SK-N-SH (cell line): ENCODE data around the gene IRF2BP2. TPM values are rescaled to one million over a fixed set of nuclear protein-coding genes. Genes with fewer than 3 reads are reported as not detected.

Experiments
- CTCF ChIA-PET: fragments of 300-600, 350-600 bp; formaldehyde crosslinking; extraction: SDS; loops from one replicate; lab custom pipeline; 2021; lab: Yijun Ruan, JAX
- POLR2A ChIA-PET: fragments of 350-600 bp; sonication (Branson Sonifier 250); formaldehyde crosslinking; extraction: SDS; loops from one replicate; lab custom pipeline; 2020; ENCODE audit warnings: antibody characterized with exemption, inconsistent platforms; lab: Yijun Ruan, JAX
- DNase-seq: peaks from one replicate; pipeline ENCODE4 v3.0.0; 2012
- H2AFZ ChIP-seq: fragments of 200-600 bp; sonication (generic); 2 replicates; pipeline ENCODE4 v1.8.1; 2016; ENCODE audit warnings: antibody characterized with exemption, mild to moderate bottlenecking, low read depth
- H3F3A ChIP-seq: fragments of 200-600 bp; sonication (generic); replicated peaks from 2 replicates; pipeline ENCODE3; 2016; ENCODE audit warnings: antibody characterized with exemption, mild to moderate bottlenecking; ENCODE audit not compliant: insufficient read depth
- H3K27ac ChIP-seq, 2 experiments: fragments of 200-500 bp in 1 of 2; fragments of 200-600 bp in 1 of 2; sonication (Bioruptor generic) in 1 of 2; sonication (generic), shearing (Covaris generic) in 1 of 2; 2 replicates each; pipeline versions ENCODE4 v1.5.1 to v1.6.1; 2014 to 2016; ENCODE audit warnings: low read depth in 2 of 2, inconsistent platforms in 1 of 2, low read length in 1 of 2, mild to moderate bottlenecking in 1 of 2, mixed read lengths in 1 of 2
- H3K27me3 ChIP-seq: fragments of 200-600 bp; sonication (generic), shearing (Covaris generic); 2 replicates; pipeline ENCODE4 v1.6.1; 2016; ENCODE audit warnings: mixed run types; ENCODE audit not compliant: insufficient read depth
- H3K36me3 ChIP-seq, 2 experiments: fragments of 200-500 bp in 1 of 2; fragments of 200-600 bp in 1 of 2; sonication (Bioruptor generic) in 1 of 2; sonication (generic) in 1 of 2; replicated peaks in 1 of 2; 2 replicates each; pipeline versions ENCODE3 to v1.5.1; 2014 to 2016; ENCODE audit warnings: low read length in 1 of 2, mild to moderate bottlenecking in 1 of 2; ENCODE audit not compliant: insufficient read depth in 2 of 2, control insufficient read depth in 1 of 2
- H3K4me1 ChIP-seq, 2 experiments: fragments of 200-500 bp in 1 of 2; fragments of 200-600 bp in 1 of 2; sonication (Bioruptor generic) in 1 of 2; sonication (generic), shearing (Covaris generic) in 1 of 2; 2 replicates each; pipeline versions ENCODE4 v1.5.1 to v1.6.1; 2014 to 2016; ENCODE audit warnings: low read depth in 1 of 2, low read length in 1 of 2, mixed run types in 1 of 2; ENCODE audit not compliant: insufficient read depth in 2 of 2, control insufficient read depth in 1 of 2
- H3K4me2 ChIP-seq: fragments of 200-600 bp; sonication (generic), shearing (Covaris generic); 2 replicates; pipeline ENCODE4 v1.6.1; 2017; ENCODE audit warnings: mixed run types
- H3K4me3 ChIP-seq, 2 experiments: fragments of 200-500 bp in 1 of 2; fragments of 200-600 bp in 1 of 2; sonication (Bioruptor generic) in 1 of 2; sonication (generic), shearing (Covaris generic) in 1 of 2; 2 replicates each; pipeline versions ENCODE4 v1.5.1 to v1.8.1; 2014 to 2016; ENCODE audit warnings: low read depth in 2 of 2, inconsistent platforms in 1 of 2, low read length in 1 of 2, mild to moderate bottlenecking in 1 of 2, mixed read lengths in 1 of 2, moderate library complexity in 1 of 2
- H3K79me2 ChIP-seq: fragments of 200-600 bp; sonication (generic); 2 replicates; pipeline ENCODE4 v1.8.1; 2017; ENCODE audit warnings: mild to moderate bottlenecking; ENCODE audit not compliant: insufficient read depth
- H3K9ac ChIP-seq: fragments of 200-600 bp; sonication (generic); 2 replicates; pipeline ENCODE4 v1.6.1; 2017; ENCODE audit warnings: mixed run types
- H3K9me2 ChIP-seq: fragments of 200-600 bp; sonication (generic); 2 replicates; pipeline ENCODE4 v1.6.1; 2017; ENCODE audit warnings: mixed run types
- H3K9me3 ChIP-seq: fragments of 200-600 bp; sonication (generic); 2 replicates; pipeline ENCODE4 v1.6.1; 2017; ENCODE audit warnings: mixed run types, mild to moderate bottlenecking, moderate library complexity
- H4K20me1 ChIP-seq: fragments of 200-600 bp; sonication (generic); 2 replicates; pipeline ENCODE4 v1.6.1; 2017; ENCODE audit warnings: mild to moderate bottlenecking, mixed run types; ENCODE audit not compliant: insufficient read depth
- EZH2phosphoT487 ChIP-seq: fragments of 200-600 bp; sonication (generic); IDR thresholded peaks from 2 replicates; pipeline ENCODE4 v1.6.1; 2017; ENCODE audit warnings: low read depth, mixed run types, mild to moderate bottlenecking, antibody characterized with exemption, moderate library complexity, borderline replicate concordance
- FOXJ3 ChIP-seq: sonication (generic); formaldehyde crosslinking; IDR thresholded peaks from 2 replicates; pipeline ENCODE4 v1.5.1; 2020; ENCODE audit warnings: mild to moderate bottlenecking, missing genetic modification reagents
- GATA2 ChIP-seq: sonication (generic); formaldehyde crosslinking; IDR thresholded peaks from 2 replicates; pipeline ENCODE4 v1.5.0; 2020; ENCODE audit warnings: mild to moderate bottlenecking, missing genetic modification reagents
- NFIC ChIP-seq: IDR thresholded peaks from 2 replicates; pipeline ENCODE4 v1.4.0; 2012; ENCODE audit warnings: borderline replicate concordance
- NRF1 ChIP-seq: IDR thresholded peaks from 2 replicates; pipeline ENCODE4 v1.6.1; 2012; ENCODE audit warnings: low read depth, mild to moderate bottlenecking, low read length
- RAD21 ChIP-seq: IDR thresholded peaks from 2 replicates; pipeline ENCODE4 v1.6.1; 2012; ENCODE audit warnings: mild to moderate bottlenecking, low read length
- RCOR1 ChIP-seq: fragments of 150-350 bp; IDR thresholded peaks from 2 replicates; pipeline ENCODE4 v1.6.1; 2017; ENCODE audit warnings: antibody characterized with exemption, low read length
- RFX5 ChIP-seq: IDR thresholded peaks from 2 replicates; pipeline ENCODE4 v1.6.1; 2012; ENCODE audit warnings: mild to moderate bottlenecking, improper control_type of control experiment, low read length
- RXRA ChIP-seq: IDR thresholded peaks from 2 replicates; pipeline ENCODE4 v1.4.0; 2012; ENCODE audit warnings: low read depth, mild to moderate bottlenecking, borderline replicate concordance
- SMC3 ChIP-seq: IDR thresholded peaks from 2 replicates; pipeline ENCODE4 v1.6.1; 2012; ENCODE audit warnings: low read depth, low read length, improper control_type of control experiment
- YY1 ChIP-seq: IDR thresholded peaks from 2 replicates; pipeline ENCODE4 v1.4.0; 2012; ENCODE audit warnings: low read depth, mild to moderate bottlenecking
- WGBS: methylation state at CpG from one replicate; pipeline ENCODE4 v1.1.6; 2017; ENCODE audit warnings: low lambda C conversion rate; 5-methylcytosine and 5-hydroxymethylcytosine counted together
- polyA plus RNA-seq, 3 experiments: library from polyadenylated mRNA; depleted of rRNA; stranded (reverse); fragments of >200 nt; gene quantifications; 2 replicates each; pipeline ENCODE4 v1.2.3, GENCODE V29; 2012
- TF ChIP-seq, protein P1 (sequence below): IDR thresholded peaks from 2 replicates; pipeline ENCODE4; 2012
- TF ChIP-seq, protein P2 (sequence below): fragments of 200-600 bp; sonication (generic); IDR thresholded peaks from 2 replicates; pipeline ENCODE4 v1.6.1; 2017; ENCODE audit warnings: antibody characterized with exemption, mild to moderate bottlenecking, moderate library complexity
- TF ChIP-seq, protein P3 (sequence below): fragments of 150-350 bp; IDR thresholded peaks from 2 replicates; pipeline ENCODE4 v1.6.1; 2016; ENCODE audit warnings: mild to moderate bottlenecking, low read depth, low read length

The IRF2BP2 gene
- polyA plus RNA-seq, 1 of the 3 experiments (the other 2 are of a cell fraction): 73.9 TPM

DNA sequence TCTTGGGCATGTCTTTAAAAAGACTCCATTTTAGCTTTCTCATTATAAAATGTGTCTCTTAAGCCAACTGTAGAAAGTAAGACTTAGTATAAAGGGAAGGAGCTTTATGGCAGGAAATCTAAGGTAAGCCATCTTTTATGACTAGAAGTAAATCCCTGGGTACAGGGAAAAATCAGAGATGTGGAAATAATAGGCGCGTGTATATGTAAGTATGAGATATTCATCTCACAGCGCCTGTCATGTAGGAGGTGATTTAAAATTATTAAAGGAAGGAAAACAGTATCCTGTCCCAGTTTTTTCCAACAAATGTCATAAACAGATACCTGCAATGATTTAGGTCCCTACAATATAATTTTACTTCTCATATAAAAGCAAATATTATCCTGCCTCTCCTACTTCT is 35.0 kb upstream of the IRF2BP2 start:
- Histone ChIP-seq H3K9ac (no peak overlapping the region), H3F3A (no peaks in the 10 kb centered on the region), H3K27me3 (no peaks in the 10 kb centered on the region), H3K27ac (no peak overlapping the region), H4K20me1 (no peaks in the 10 kb centered on the region), H3K9me3 (no peaks in the 10 kb centered on the region), H3K4me2 (no peak overlapping the region), H3K9me2 (no peaks in the 10 kb centered on the region), H3K36me3 (no peaks in the 10 kb centered on the region), H3K79me2 (no peaks in the 10 kb centered on the region), H3K4me1 (peaks cover 0 to 2% of the 10 kb centered on the region in 2 experiments; a peak in 1 of 4 replicates), H3K4me3 (no peak overlapping the region), H2AFZ (no peak overlapping the region)
- DNase-seq: no peak
- WGBS: 93% methylated on average over 3 of the region's 3 CpGs
- ChIA-PET CTCF (no interaction called here), POLR2A (no interaction called here)
- TF ChIP-seq RXRA (no peak), NFIC (no peak), RAD21 (no peak), YY1 (no peak), FOXJ3 (CRISPR knock-in tag) (no peak), RFX5 (no peak), GATA2 (no peak), NRF1 (no peak)
- TF ChIP-seq, protein P1, sequence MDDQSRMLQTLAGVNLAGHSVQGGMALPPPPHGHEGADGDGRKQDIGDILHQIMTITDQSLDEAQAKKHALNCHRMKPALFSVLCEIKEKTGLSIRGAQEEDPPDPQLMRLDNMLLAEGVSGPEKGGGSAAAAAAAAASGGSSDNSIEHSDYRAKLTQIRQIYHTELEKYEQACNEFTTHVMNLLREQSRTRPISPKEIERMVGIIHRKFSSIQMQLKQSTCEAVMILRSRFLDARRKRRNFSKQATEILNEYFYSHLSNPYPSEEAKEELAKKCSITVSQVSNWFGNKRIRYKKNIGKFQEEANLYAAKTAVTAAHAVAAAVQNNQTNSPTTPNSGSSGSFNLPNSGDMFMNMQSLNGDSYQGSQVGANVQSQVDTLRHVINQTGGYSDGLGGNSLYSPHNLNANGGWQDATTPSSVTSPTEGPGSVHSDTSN: no peak
- TF ChIP-seq, protein P2, sequence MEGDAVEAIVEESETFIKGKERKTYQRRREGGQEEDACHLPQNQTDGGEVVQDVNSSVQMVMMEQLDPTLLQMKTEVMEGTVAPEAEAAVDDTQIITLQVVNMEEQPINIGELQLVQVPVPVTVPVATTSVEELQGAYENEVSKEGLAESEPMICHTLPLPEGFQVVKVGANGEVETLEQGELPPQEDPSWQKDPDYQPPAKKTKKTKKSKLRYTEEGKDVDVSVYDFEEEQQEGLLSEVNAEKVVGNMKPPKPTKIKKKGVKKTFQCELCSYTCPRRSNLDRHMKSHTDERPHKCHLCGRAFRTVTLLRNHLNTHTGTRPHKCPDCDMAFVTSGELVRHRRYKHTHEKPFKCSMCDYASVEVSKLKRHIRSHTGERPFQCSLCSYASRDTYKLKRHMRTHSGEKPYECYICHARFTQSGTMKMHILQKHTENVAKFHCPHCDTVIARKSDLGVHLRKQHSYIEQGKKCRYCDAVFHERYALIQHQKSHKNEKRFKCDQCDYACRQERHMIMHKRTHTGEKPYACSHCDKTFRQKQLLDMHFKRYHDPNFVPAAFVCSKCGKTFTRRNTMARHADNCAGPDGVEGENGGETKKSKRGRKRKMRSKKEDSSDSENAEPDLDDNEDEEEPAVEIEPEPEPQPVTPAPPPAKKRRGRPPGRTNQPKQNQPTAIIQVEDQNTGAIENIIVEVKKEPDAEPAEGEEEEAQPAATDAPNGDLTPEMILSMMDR: no peak

DNA sequence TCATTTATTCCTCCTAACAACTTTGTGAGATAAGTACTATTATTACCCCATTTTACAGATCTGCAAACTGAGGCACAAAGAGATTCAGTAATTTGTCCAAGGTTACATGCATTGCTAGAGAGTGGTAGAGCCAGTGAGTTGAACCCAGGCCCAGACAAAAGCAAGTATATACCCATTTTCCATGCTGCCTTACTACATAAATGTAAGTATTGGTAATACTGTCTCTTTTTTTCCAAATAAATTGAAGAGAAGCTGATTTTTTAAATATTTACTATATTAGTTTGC is 33.8 kb upstream of the IRF2BP2 start:
- POLR2A ChIA-PET: interaction anchor here (1.2 kb wide), 1 partner anchor 31 kb away, joined by 3 read pairs; no protein-coding TSS in a partner anchor
- H3K36me3 ChIP-seq: no peaks in the 10 kb centered on the region
- H2AFZ ChIP-seq: no peak overlapping the region

More for the DNA sequence above, 33.8 kb upstream of the IRF2BP2 start:
- no peaks in the 10 kb centered on the region for H3K27me3 ChIP-seq
- no peaks in the 10 kb centered on the region for H3K9me3 ChIP-seq
- TF ChIP-seq RCOR1 (no peak), SMC3 (no peak), EZH2phosphoT487 (no peak), YY1 (no peak)
- TF ChIP-seq, protein P3, sequence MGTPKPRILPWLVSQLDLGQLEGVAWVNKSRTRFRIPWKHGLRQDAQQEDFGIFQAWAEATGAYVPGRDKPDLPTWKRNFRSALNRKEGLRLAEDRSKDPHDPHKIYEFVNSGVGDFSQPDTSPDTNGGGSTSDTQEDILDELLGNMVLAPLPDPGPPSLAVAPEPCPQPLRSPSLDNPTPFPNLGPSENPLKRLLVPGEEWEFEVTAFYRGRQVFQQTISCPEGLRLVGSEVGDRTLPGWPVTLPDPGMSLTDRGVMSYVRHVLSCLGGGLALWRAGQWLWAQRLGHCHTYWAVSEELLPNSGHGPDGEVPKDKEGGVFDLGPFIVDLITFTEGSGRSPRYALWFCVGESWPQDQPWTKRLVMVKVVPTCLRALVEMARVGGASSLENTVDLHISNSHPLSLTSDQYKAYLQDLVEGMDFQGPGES: no peak
- no peak for DNase-seq
- H3K4me2 ChIP-seq: no peak overlapping the region
- no peaks in the 10 kb centered on the region for H3K79me2 ChIP-seq
- H3K4me3 ChIP-seq: no peak overlapping the region
- no peaks in the 10 kb centered on the region for H3K9me2 ChIP-seq
- H3K27ac ChIP-seq: no peak overlapping the region
- peaks cover 0 to 6% of the 10 kb centered on the region in 2 experiments; a peak in 1 of 4 replicates for H3K4me1 ChIP-seq
- H4K20me1 ChIP-seq: no peaks in the 10 kb centered on the region
- H3K9ac ChIP-seq: no peak overlapping the region
- CTCF ChIA-PET: interaction anchor here (0.6 to 0.7 kb wide), 2 partner anchors 12 to 15 kb away, joined by 3 read pairs; no protein-coding TSS in a partner anchor
- no peaks in the 10 kb centered on the region for H3F3A ChIP-seq
